ENCODE measurements around the gene UBQLN1.

DNA sequence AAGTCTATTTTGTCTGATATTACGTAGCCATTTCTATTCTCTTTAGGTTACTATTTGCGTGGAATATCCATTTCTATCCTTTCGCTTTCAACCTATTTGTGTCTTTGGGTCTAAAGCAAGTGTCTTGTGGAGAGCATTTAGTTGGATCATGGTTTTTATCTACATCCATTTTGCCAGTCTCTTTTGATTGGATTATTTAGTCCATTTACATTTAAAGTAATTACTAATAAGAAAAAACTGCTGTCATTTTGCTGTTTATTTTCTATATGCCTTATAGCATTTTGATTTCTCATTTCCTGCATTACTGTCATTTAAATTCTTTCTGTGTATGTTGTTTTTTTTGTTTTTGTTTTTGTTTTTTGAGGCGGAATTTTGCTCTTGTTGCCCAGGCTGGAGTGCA lies 26.0 kb upstream of the UBQLN1 start:
- TF ChIP-seq, protein P1, sequence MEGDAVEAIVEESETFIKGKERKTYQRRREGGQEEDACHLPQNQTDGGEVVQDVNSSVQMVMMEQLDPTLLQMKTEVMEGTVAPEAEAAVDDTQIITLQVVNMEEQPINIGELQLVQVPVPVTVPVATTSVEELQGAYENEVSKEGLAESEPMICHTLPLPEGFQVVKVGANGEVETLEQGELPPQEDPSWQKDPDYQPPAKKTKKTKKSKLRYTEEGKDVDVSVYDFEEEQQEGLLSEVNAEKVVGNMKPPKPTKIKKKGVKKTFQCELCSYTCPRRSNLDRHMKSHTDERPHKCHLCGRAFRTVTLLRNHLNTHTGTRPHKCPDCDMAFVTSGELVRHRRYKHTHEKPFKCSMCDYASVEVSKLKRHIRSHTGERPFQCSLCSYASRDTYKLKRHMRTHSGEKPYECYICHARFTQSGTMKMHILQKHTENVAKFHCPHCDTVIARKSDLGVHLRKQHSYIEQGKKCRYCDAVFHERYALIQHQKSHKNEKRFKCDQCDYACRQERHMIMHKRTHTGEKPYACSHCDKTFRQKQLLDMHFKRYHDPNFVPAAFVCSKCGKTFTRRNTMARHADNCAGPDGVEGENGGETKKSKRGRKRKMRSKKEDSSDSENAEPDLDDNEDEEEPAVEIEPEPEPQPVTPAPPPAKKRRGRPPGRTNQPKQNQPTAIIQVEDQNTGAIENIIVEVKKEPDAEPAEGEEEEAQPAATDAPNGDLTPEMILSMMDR (IDR thresholded peaks at IDR 0.05 in 4 of 5, conservative IDR thresholded peaks at IDR 0.05 in 1 of 5): no peak
- TF ChIP-seq POLR2A (IDR thresholded peaks at IDR 0.05): no peak

Measured in gastrocnemius medialis (tissue), 4 donors.